Measurements from ENCODE around the gene TTC6. TPM values are rescaled to one million over a fixed set of nuclear protein-coding genes. Genes with fewer than 3 reads are reported as not detected.

Gene TTC6
- total RNA-seq, 1 experiment from 2014 or later: 0.11 TPM

DNA sequence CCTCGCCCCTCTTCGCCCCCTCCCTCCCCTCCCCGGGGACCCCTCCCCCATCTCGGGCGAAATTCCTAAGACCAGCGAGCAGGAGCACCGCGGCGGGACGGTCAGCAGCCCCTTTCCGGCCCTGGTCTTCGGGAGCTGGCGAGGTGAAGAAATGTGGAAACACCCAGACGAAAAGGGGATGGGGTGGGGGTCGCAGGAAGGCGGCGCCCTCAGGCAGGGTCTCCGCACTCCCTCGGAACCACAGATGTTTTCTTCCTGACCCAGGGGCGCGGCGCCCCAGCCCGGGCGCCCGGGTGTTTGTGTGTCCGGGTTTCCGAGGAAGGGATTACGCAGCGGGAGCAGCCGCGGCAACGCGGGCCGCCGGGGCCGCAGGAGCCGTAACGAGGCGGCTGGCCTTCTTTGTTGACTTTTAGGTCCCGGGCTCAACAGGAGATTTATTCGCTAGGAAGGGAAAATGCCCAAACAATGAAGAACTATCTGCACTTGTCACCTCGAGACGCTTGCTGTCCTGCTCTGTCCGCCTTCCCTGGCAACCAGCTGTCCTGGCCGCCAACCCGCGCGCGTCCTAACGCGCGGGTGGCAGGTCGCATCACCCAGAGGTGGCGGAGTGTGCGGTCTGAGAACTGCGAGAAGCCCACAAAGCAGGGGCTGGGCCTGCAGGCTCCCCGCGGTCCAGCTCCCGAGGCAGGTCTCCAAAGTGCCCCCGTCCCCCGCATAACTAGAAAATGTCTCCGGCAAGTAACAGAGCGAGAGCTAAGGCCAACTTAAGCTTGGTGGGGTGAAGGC lies 7.4 kb upstream of the TTC6 start:
- peak overlapping the region; percentile 19 for H3K4me3 ChIP-seq (ENCODE audit: low read depth, low read length, poor library complexity, severe bottlenecking)
- BruUV-seq (replicated peaks): no TSS peak
- no peaks in the 10 kb centered on the region for H3K36me3 ChIP-seq (ENCODE audit: insufficient read depth, low read length, poor library complexity, severe bottlenecking)
- TF ChIP-seq, protein P1, sequence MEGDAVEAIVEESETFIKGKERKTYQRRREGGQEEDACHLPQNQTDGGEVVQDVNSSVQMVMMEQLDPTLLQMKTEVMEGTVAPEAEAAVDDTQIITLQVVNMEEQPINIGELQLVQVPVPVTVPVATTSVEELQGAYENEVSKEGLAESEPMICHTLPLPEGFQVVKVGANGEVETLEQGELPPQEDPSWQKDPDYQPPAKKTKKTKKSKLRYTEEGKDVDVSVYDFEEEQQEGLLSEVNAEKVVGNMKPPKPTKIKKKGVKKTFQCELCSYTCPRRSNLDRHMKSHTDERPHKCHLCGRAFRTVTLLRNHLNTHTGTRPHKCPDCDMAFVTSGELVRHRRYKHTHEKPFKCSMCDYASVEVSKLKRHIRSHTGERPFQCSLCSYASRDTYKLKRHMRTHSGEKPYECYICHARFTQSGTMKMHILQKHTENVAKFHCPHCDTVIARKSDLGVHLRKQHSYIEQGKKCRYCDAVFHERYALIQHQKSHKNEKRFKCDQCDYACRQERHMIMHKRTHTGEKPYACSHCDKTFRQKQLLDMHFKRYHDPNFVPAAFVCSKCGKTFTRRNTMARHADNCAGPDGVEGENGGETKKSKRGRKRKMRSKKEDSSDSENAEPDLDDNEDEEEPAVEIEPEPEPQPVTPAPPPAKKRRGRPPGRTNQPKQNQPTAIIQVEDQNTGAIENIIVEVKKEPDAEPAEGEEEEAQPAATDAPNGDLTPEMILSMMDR (conservative IDR thresholded peaks at IDR 0.05; ENCODE audit: low read depth, low read length): no peak
- TF ChIP-seq EZH2 (IDR thresholded peaks at IDR 0.05; ENCODE audit: borderline replicate concordance, low read depth, low read length, poor library complexity, severe bottlenecking): peak; percentile 79
- H3K9me3 ChIP-seq (ENCODE audit: low read depth, low read length, poor library complexity, severe bottlenecking): no peaks in the 10 kb centered on the region
- H3K27me3 ChIP-seq (replicated peaks; ENCODE audit: insufficient read depth, low read depth, low read length, poor library complexity): peaks cover 100% of the 10 kb centered on the region
- intact Hi-C loops (cut with micrococcal nuclease; ENCODE audit: unreplicated experiment): no loop called here
- ChIA-PET CTCF (interaction anchor here (0.8 kb wide), 1 partner anchor 9 kb away, joined by 4 read pairs; no protein-coding TSS in a partner anchor), POLR2A (ENCODE audit: low non-redundant PET) (interaction anchor here (0.6 kb wide), 1 partner anchor 175 kb away, joined by 5 read pairs; no protein-coding TSS in a partner anchor)
- no peak overlapping the region for H3K27ac ChIP-seq (ENCODE audit: low read depth, low read length, poor library complexity, severe bottlenecking)
- no peak for DNase-seq (ENCODE audit: low spot score)
- H3K4me1 ChIP-seq (ENCODE audit: insufficient read depth, low read length, poor library complexity, severe bottlenecking): peaks cover 5% of the 10 kb centered on the region

DNA sequence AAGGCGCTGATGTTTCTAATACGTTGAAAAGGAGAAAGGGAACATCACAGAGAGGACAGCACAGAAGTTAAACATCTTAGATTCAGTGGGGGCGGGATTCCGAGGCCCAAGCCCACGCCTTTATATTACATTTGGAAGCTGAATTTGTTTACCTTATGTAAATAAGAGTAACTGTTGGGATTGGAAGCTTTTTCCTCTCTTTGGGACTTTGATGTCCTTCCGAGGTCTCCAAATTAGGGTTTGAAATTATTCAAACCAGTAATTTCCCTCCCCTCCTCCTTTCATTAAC lies 6.8 kb upstream of the TTC6 start:
- no peak overlapping the region for H3K4me3 ChIP-seq (ENCODE audit: low read depth, low read length, poor library complexity, severe bottlenecking)
- ChIA-PET POLR2A (ENCODE audit: low non-redundant PET) (interaction anchor here (0.6 kb wide), 1 partner anchor 175 kb away, joined by 5 read pairs; no protein-coding TSS in a partner anchor), CTCF (interaction anchor here (0.8 kb wide), 1 partner anchor 8 kb away, joined by 4 read pairs; no protein-coding TSS in a partner anchor)
- H3K36me3 ChIP-seq (ENCODE audit: insufficient read depth, low read length, poor library complexity, severe bottlenecking): no peaks in the 10 kb centered on the region
- peaks cover 5% of the 10 kb centered on the region for H3K4me1 ChIP-seq (ENCODE audit: insufficient read depth, low read length, poor library complexity, severe bottlenecking)
- peaks cover 99% of the 10 kb centered on the region for H3K27me3 ChIP-seq (replicated peaks; ENCODE audit: insufficient read depth, low read depth, low read length, poor library complexity)
- H3K27ac ChIP-seq (ENCODE audit: low read depth, low read length, poor library complexity, severe bottlenecking): no peak overlapping the region
- intact Hi-C loops (cut with micrococcal nuclease; ENCODE audit: unreplicated experiment): no loop called here
- no peak for DNase-seq (ENCODE audit: low spot score)
- BruUV-seq (replicated peaks): no TSS peak
- TF ChIP-seq, protein P1 (conservative IDR thresholded peaks at IDR 0.05; ENCODE audit: low read depth, low read length): no peak
- no peak for TF ChIP-seq EZH2 (IDR thresholded peaks at IDR 0.05; ENCODE audit: borderline replicate concordance, low read depth, low read length, poor library complexity, severe bottlenecking)
- H3K9me3 ChIP-seq (ENCODE audit: low read depth, low read length, poor library complexity, severe bottlenecking): no peaks in the 10 kb centered on the region

DNA sequence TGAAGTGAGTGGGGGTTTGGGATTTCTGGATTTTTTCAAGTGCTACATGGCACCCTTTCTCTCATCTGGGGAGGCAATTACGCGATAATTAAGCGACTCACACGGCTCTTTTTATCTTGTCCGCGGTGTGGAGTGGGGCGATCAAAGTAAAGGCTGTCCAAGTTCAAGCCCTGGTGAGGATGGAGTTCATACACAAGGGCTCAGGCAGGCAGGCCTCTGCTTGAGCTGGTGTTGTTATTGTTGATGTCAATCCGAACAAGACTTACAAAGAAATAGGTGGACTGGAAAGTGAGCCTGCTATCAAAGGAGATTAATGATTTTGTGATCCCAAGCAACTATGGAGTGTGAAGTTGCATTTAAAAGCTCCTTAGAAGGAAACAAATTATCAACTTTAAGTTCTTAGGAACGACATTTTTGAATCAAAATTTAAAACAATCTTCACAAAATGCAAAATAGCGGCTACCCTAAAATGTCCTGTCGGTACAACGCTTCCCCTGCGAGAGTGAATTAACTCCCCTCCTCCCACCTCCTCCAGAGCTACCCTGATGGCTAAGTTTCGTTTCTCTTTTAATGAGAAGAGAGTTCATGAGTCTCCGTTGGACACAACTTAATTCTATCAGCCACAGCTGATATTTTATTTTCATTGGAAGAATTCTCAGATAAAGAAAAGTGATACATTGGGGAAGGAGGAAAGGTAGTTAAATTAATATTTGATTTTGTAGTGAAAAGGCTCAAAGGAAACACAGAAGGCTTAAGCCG lies 6.3 kb upstream of the TTC6 start:
- Histone ChIP-seq H3K4me1 (ENCODE audit: insufficient read depth, low read length, poor library complexity, severe bottlenecking) (peaks cover 9% of the 10 kb centered on the region), H3K27me3 (replicated peaks; ENCODE audit: insufficient read depth, low read depth, low read length, poor library complexity) (peaks cover 94% of the 10 kb centered on the region), H3K9me3 (ENCODE audit: low read depth, low read length, poor library complexity, severe bottlenecking) (no peaks in the 10 kb centered on the region), H3K36me3 (ENCODE audit: insufficient read depth, low read length, poor library complexity, severe bottlenecking) (no peaks in the 10 kb centered on the region), H3K27ac (ENCODE audit: low read depth, low read length, poor library complexity, severe bottlenecking) (no peak overlapping the region), H3K4me3 (ENCODE audit: low read depth, low read length, poor library complexity, severe bottlenecking) (no peak overlapping the region)
- DNase-seq (ENCODE audit: low spot score): no peak
- TF ChIP-seq EZH2 (IDR thresholded peaks at IDR 0.05; ENCODE audit: borderline replicate concordance, low read depth, low read length, poor library complexity, severe bottlenecking): no peak
- TF ChIP-seq, protein P1 (conservative IDR thresholded peaks at IDR 0.05; ENCODE audit: low read depth, low read length): no peak
- intact Hi-C loops (cut with micrococcal nuclease; ENCODE audit: unreplicated experiment): no loop called here
- CTCF ChIA-PET: interaction anchor here (0.8 kb wide), 1 partner anchor 8 kb away, joined by 4 read pairs; no protein-coding TSS in a partner anchor
- POLR2A ChIA-PET (ENCODE audit: low non-redundant PET): no interaction called here
- BruUV-seq (replicated peaks): no TSS peak

Data from A673 (cell line).